Sigmoid colon (tissue), 4 donors: ENCODE results near the gene ABCF3.

Experiments
- POLR2A ChIP-seq, 2 donors: fragments of 450-650 bp; IDR thresholded peaks; one replicate each; pipeline ENCODE4 v1.6.1; 2016; ENCODE audit warnings: antibody characterized with exemption in 2 of 2, mild to moderate bottlenecking in 2 of 2, moderate library complexity in 2 of 2
- POLR2AphosphoS5 ChIP-seq, 4 donors: sonication (generic); formaldehyde crosslinking; IDR thresholded peaks; one replicate each; pipeline ENCODE4 v1.6.1; 2017; ENCODE audit warnings: antibody characterized with exemption in 4 of 4
- TF ChIP-seq, protein P1 (sequence below), 4 experiments: fragments of 450-650 bp in 3 of 4; fragments of 200-600 bp in 1 of 4; IDR thresholded peaks; one replicate each; pipeline ENCODE4 v1.5.1; 2016 to 2019; ENCODE audit warnings: antibody characterized with exemption in 4 of 4, mild to moderate bottlenecking in 3 of 4, moderate library complexity in 2 of 4

DNA sequence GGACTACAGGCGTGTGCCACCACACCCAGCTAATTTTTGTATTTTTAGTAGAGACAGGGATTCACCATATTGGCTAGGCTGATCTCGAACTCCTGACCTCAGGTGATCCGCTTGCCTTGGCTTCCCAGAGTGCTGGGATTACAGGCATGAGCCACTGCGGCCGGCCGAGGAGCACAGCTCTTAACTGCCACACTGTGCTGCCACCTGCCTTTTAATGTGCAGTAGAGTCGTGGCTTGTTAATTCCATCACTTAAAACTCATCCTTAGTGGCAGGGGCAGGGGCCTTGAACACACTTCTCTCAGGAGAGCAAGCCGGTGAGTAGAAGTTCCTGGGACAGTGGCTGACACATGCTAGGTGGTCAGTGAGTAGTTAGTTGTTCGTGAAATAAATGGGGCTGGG is 12.5 kb downstream of the ABCF3 start:
- TF ChIP-seq, protein P1, sequence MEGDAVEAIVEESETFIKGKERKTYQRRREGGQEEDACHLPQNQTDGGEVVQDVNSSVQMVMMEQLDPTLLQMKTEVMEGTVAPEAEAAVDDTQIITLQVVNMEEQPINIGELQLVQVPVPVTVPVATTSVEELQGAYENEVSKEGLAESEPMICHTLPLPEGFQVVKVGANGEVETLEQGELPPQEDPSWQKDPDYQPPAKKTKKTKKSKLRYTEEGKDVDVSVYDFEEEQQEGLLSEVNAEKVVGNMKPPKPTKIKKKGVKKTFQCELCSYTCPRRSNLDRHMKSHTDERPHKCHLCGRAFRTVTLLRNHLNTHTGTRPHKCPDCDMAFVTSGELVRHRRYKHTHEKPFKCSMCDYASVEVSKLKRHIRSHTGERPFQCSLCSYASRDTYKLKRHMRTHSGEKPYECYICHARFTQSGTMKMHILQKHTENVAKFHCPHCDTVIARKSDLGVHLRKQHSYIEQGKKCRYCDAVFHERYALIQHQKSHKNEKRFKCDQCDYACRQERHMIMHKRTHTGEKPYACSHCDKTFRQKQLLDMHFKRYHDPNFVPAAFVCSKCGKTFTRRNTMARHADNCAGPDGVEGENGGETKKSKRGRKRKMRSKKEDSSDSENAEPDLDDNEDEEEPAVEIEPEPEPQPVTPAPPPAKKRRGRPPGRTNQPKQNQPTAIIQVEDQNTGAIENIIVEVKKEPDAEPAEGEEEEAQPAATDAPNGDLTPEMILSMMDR (IDR thresholded peaks at IDR 0.05) = no peak
- TF ChIP-seq POLR2A (IDR thresholded peaks at IDR 0.05) = no peak
- TF ChIP-seq POLR2AphosphoS5 (IDR thresholded peaks at IDR 0.05) = no peak
